HepG2 (cell line): ENCODE results near the gene TBRG4. TPM values are rescaled to one million over a fixed set of nuclear protein-coding genes. Genes with fewer than 3 reads are reported as not detected.

Source experiments
- ATAC-seq: fragments of 200-7000 bp; cut with Tn5 transposase; 3 replicates; pipeline ENCODE4 v1.9.1; 2020; ENCODE audit warnings: mild to moderate bottlenecking, moderate library complexity
- BruUV-seq: library from RNA; stranded (reverse); fragments of 400-500 nt; replicated peaks from 2 replicates; lab custom pipeline; 2021; lab: Mats Ljungman, UMichigan
- CTCF ChIA-PET: fragments of 300-600 bp; formaldehyde crosslinking; extraction: SDS; loops from one replicate; lab custom pipeline; 2021; ENCODE audit warnings: low total read pairs, inconsistent platforms, low intra/inter-chr PET ratio; lab: Yijun Ruan, JAX
- POLR2A ChIA-PET: fragments of 350-600 bp; sonication (Branson Sonifier 250); formaldehyde crosslinking; loops from one replicate; lab custom pipeline; 2020; ENCODE audit warnings: antibody characterized with exemption, inconsistent platforms; lab: Yijun Ruan, JAX
- DNase-seq: peaks from one replicate; pipeline ENCODE4 v3.0.0-alpha.2; 2015; ENCODE audit warnings: low spot score
- FAIRE-seq: peaks from 3 replicates; lab custom pipeline; 2011; peaks lifted over from hg19 to GRCh38; lab: Jason Lieb, UNC
- H2AFZ ChIP-seq: one replicate; pipeline ENCODE4 v1.6.1; 2011; ENCODE audit warnings: low read length, inconsistent platforms
- H3K27ac ChIP-seq: fragments of 300-600 bp; 3 replicates; pipeline ENCODE4 v1.8.0; 2011; ENCODE audit warnings: mixed run types, mild to moderate bottlenecking, mixed read lengths, low read length, inconsistent platforms; ENCODE audit not compliant: insufficient read depth; ENCODE audit errors: extremely low read length
- H3K27me3 ChIP-seq, 2 experiments: fragments of 200-600 bp in 1 of 2; 2 replicates in 1 of 2; 3 replicates in 1 of 2; pipeline versions ENCODE4 v1.6.0 to v1.8.0; 2011; ENCODE audit warnings: low read length in 2 of 2, mild to moderate bottlenecking in 2 of 2, moderate library complexity in 2 of 2, inconsistent platforms in 1 of 2; ENCODE audit not compliant: insufficient read depth in 2 of 2, control insufficient read depth in 1 of 2
- H3K36me3 ChIP-seq, 2 experiments: fragments of 200-600 bp in 1 of 2; replicated peaks in 1 of 2; 2 replicates in 1 of 2; 3 replicates in 1 of 2; pipeline versions ENCODE4 v1.5.1 to v1.8.0; 2011; ENCODE audit warnings: low read length in 2 of 2, inconsistent platforms in 1 of 2; ENCODE audit not compliant: insufficient read depth in 2 of 2, control insufficient read depth in 1 of 2
- H3K4me1 ChIP-seq: 2 replicates; pipeline ENCODE4 v1.5.1; 2012; ENCODE audit warnings: low read length, inconsistent platforms; ENCODE audit not compliant: insufficient read depth
- H3K4me2 ChIP-seq: 2 replicates; pipeline ENCODE4 v1.6.0; 2011; ENCODE audit warnings: low read depth, low read length, inconsistent platforms
- H3K4me3 ChIP-seq, 3 experiments: fragments of 200-600 bp in 1 of 3; sonication (generic), shearing (Covaris generic) in 1 of 3; replicated peaks in 1 of 3; 2 replicates each; pipeline ENCODE4 v1.5.1; 2011 to 2016; ENCODE audit warnings: low read length in 3 of 3, inconsistent platforms in 2 of 3, low read depth in 2 of 3, mild to moderate bottlenecking in 2 of 3, control low read depth in 1 of 3, mixed read lengths in 1 of 3; ENCODE audit not compliant: insufficient read depth in 1 of 3
- H3K79me2 ChIP-seq: one replicate; pipeline ENCODE4 v1.6.1; 2011; ENCODE audit warnings: low read length, inconsistent platforms; ENCODE audit not compliant: insufficient read depth
- H3K9ac ChIP-seq: 2 replicates; pipeline ENCODE4 v1.6.0; 2011; ENCODE audit warnings: mild to moderate bottlenecking, low read depth, low read length, inconsistent platforms; ENCODE audit not compliant: insufficient read depth
- H3K9me3 ChIP-seq: 2 replicates; pipeline ENCODE4 v1.5.1; 2012; ENCODE audit warnings: mild to moderate bottlenecking, low read length
- H4K20me1 ChIP-seq: 2 replicates; pipeline ENCODE4 v1.6.0; 2011; ENCODE audit warnings: inconsistent platforms, mild to moderate bottlenecking, low read length, moderate library complexity; ENCODE audit not compliant: insufficient read depth
- DZIP1 ChIP-seq: sonication (generic); formaldehyde crosslinking; IDR thresholded peaks from 2 replicates; pipeline ENCODE4 v1.5.0; 2020; ENCODE audit warnings: mild to moderate bottlenecking, missing genetic modification reagents
- ZBTB25 ChIP-seq: IDR thresholded peaks from 2 replicates; pipeline ENCODE4 v1.6.1; 2018; ENCODE audit warnings: missing genetic modification reagents
- ZNF256 ChIP-seq: sonication (generic); formaldehyde crosslinking; conservative IDR thresholded peaks from 2 replicates; pipeline ENCODE4 v1.4.0; 2020; ENCODE audit warnings: missing genetic modification reagents
- ZNF777 ChIP-seq: sonication (generic); formaldehyde crosslinking; IDR thresholded peaks from 2 replicates; pipeline ENCODE4 v1.4.0; 2020; ENCODE audit warnings: missing genetic modification reagents
- WGBS: methylation state at CpG from one replicate; pipeline ENCODE4 v1.1.6; 2017; ENCODE audit warnings: low lambda C conversion rate; 5-methylcytosine and 5-hydroxymethylcytosine counted together
- in situ Hi-C: cut with HindIII; loops from 2 replicates; pipeline ENCODE4 v1.10.0; 2017; ENCODE audit warnings: low pct_unique_long_range_greater_than_20kb; ENCODE audit not compliant: extremely low pct_ligation_motif_present
- intact Hi-C: fragments of 100-400 bp; cut with micrococcal nuclease; formaldehyde crosslinking; loops from one replicate; pipeline ENCODE4 v1.10.0; 2022; ENCODE audit not compliant: unreplicated experiment
- polyA plus RNA-seq, 8 experiments: library from polyadenylated mRNA; depleted of rRNA in 3 of 8; stranded (reverse) in 7 of 8; unstranded in 1 of 8; fragments of >200 nt; fragmentation: Illumina TruSeq in 4 of 8; extraction: Trizol in 4 of 8; gene quantifications; 2 replicates each; pipeline versions ENCODE4 v1.2.1 to v1.2.3, GENCODE V29; 2011 to 2016; ENCODE audit warnings: low read depth in 4 of 8, missing spikeins in 1 of 8, mixed read lengths in 1 of 8; ENCODE audit not compliant: insufficient read depth in 1 of 8
- total RNA-seq, 5 experiments: library from RNA; depleted of rRNA; stranded (reverse); fragments of >200 nt; fragmentation: Illumina TruSeq; extraction: Trizol; gene quantifications; 2 replicates each; pipeline ENCODE4 v1.2.3, GENCODE V29; 2016; ENCODE audit warnings: low read depth in 1 of 5

TBRG4 gene
- total and polyA plus RNA-seq, 2 of the 13 experiments (the other 11 are each of a cell fraction or from before 2014, with no cell fraction given), result 87.8 to 107 TPM

GRCh38 chr7:45092931-45093235 lies 18.6 kb downstream of the TBRG4 start:
- ChIA-PET CTCF (no interaction called here), POLR2A (interaction anchor here (0.9 kb wide), 1 partner anchor 11 kb away, joined by 3 read pairs; no protein-coding TSS in a partner anchor)
- Histone ChIP-seq H3K4me3 (no peak overlapping the region), H3K36me3 (no peaks in the 10 kb centered on the region), H3K4me2 (no peak overlapping the region), H3K9me3 (no peaks in the 10 kb centered on the region), H4K20me1 (no peaks in the 10 kb centered on the region), H3K4me1 (peaks cover 5% of the 10 kb centered on the region; the same call in 1 of the 2 replicates), H3K27ac (no peak overlapping the region), H3K79me2 (no peaks in the 10 kb centered on the region), H2AFZ (no peak overlapping the region), H3K9ac (no peak overlapping the region), H3K27me3 (no peaks in the 10 kb centered on the region; a peak in 2 of 5 replicates)
- 47% methylated on average over 3 of the region's 3 CpGs for WGBS
- FAIRE-seq, result no peak
- no peak for DNase-seq
- in situ Hi-C loops (no loop called here), intact Hi-C loops (no loop called here)
- TF ChIP-seq ZNF256 (CRISPR knock-in tag), result no peak
- TF ChIP-seq DZIP1 (CRISPR knock-in tag), result no peak
- no peak for TF ChIP-seq ZNF777 (CRISPR knock-in tag)
- TF ChIP-seq ZBTB25 (CRISPR knock-in tag), result no peak
- ATAC-seq, result no peak
- BruUV-seq, result no TSS peak
